ENCODE data around the gene KCNMB1.

Gene KCNMB1

DNA sequence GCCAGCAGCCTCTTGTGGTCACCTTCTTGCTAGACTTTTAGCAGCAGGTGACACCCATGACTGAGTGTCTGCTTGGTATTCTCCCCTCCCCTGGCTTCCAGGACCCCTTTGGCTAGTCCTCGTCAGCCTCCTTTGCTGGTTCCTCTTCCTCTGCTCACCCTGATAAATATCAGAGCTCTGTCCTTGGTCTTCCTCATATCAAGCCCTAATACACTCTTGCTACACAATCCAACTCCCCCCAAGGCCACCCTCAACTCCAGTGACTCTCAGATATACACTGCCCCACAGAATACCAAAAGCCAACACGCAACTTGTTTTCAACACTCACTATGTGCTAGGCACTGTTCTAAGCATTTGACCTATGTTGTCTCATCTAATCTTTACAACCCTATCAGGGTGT lies 61.3 kb downstream of the KCNMB1 start:
- no peak for TF ChIP-seq CTCF (IDR thresholded peaks at IDR 0.05)
- no peak for TF ChIP-seq ZFX (IDR thresholded peaks at IDR 0.05; ENCODE audit: borderline replicate concordance)
- no peak overlapping the region for H3K27ac ChIP-seq

GRCh38 chr5:170327168-170327567 lies 62.0 kb downstream of the KCNMB1 start:
- H3K27ac ChIP-seq, result no peak overlapping the region

More at GRCh38 chr5:170327168-170327567, 62.0 kb downstream of the KCNMB1 start:
- no peak for TF ChIP-seq ZFX (IDR thresholded peaks at IDR 0.05; ENCODE audit: borderline replicate concordance)
- no peak for TF ChIP-seq CTCF (IDR thresholded peaks at IDR 0.05)
